ENCODE measurements around the gene SIAE. TPM values are rescaled to one million over a fixed set of nuclear protein-coding genes. Genes with fewer than 3 reads are reported as not detected.

Gene SIAE
- total and polyA plus RNA-seq, 2 of the 4 experiments (the other 2 are of a cell fraction), result 4.7 to 12.0 TPM

- 0 out of 2 replicates have a peak overlapping the region, but pooled peaks have one; percentile 43 for H3K23ac ChIP-seq (ENCODE audit: low read depth, low read length)
- no peak overlapping the region for H2AK9ac ChIP-seq (replicated peaks; ENCODE audit: low read depth, low read length, poor library complexity)
- DNase-seq (peak; percentile 59), ATAC-seq (ENCODE audit: low read depth) (peak; percentile 66)
- peak overlapping the region; percentile 22; the same call in 1 of the 2 replicates for H3K9ac ChIP-seq (ENCODE audit: low read depth, low read length)
- H4K91ac ChIP-seq (ENCODE audit: insufficient read depth, low read depth, low read length), result no peak overlapping the region
- whole genome bisulfite sequencing, 2 experiments (ENCODE audit: extremely low coverage in 2 of 2, insufficient read length in 1 of 2), result 12% methylated on average over 3 of the region's 7 CpGs; no CpG with 5 or more reads in 1 of the 2 experiments
- H3K27me3 ChIP-seq (ENCODE audit: control insufficient read depth, insufficient read depth, low read length), result peaks cover 32% of the 10 kb centered on the region
- TF ChIP-seq, protein P1, sequence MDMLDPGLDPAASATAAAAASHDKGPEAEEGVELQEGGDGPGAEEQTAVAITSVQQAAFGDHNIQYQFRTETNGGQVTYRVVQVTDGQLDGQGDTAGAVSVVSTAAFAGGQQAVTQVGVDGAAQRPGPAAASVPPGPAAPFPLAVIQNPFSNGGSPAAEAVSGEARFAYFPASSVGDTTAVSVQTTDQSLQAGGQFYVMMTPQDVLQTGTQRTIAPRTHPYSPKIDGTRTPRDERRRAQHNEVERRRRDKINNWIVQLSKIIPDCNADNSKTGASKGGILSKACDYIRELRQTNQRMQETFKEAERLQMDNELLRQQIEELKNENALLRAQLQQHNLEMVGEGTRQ (IDR thresholded peaks at IDR 0.05; ENCODE audit: low read depth, low read length), result no peak
- no peak for TF ChIP-seq MAFK (IDR thresholded peaks at IDR 0.05; ENCODE audit: low read depth, low read length)
- no peak for TF ChIP-seq BHLHE40 (IDR thresholded peaks at IDR 0.05; ENCODE audit: low read depth, low read length)
- no peak for TF ChIP-seq RCOR1 (IDR thresholded peaks at IDR 0.05; ENCODE audit: insufficient replicate concordance, low read length)
- TF ChIP-seq, protein P2, sequence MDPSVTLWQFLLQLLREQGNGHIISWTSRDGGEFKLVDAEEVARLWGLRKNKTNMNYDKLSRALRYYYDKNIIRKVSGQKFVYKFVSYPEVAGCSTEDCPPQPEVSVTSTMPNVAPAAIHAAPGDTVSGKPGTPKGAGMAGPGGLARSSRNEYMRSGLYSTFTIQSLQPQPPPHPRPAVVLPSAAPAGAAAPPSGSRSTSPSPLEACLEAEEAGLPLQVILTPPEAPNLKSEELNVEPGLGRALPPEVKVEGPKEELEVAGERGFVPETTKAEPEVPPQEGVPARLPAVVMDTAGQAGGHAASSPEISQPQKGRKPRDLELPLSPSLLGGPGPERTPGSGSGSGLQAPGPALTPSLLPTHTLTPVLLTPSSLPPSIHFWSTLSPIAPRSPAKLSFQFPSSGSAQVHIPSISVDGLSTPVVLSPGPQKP (IDR thresholded peaks at IDR 0.05; ENCODE audit: borderline replicate concordance, low read depth, low read length), result no peak
- no peak overlapping the region for H3K4ac ChIP-seq (ENCODE audit: low read depth, low read length)
- H2BK5ac ChIP-seq (ENCODE audit: low read depth, low read length, poor library complexity, severe bottlenecking), result no peak overlapping the region
- peak overlapping the region; percentile 31; the same call in 1 of the 2 replicates for H3K4me3 ChIP-seq (ENCODE audit: insufficient read depth, low read depth, low read length)
- no peak overlapping the region for H3K56ac ChIP-seq (ENCODE audit: extremely low read depth, insufficient read depth, low read length)
- ChIA-PET POLR2A (ENCODE audit: unreplicated experiment) (no interaction called here), CTCF (interaction anchor here (1.6 kb wide), 1 partner anchor 11 kb away, joined by 4 read pairs; no protein-coding TSS in a partner anchor)
- intact Hi-C loops (cut with micrococcal nuclease) (loop anchor here (5.0 kb wide), 1 partner anchor 40 kb away; no protein-coding TSS in a partner anchor), in situ Hi-C loops (cut with MboI; ENCODE audit: low sequenced_read_pairs) (no loop called here), dilution Hi-C loops (cut with HindIII; ENCODE audit: low sequenced_read_pairs, unreplicated experiment) (no loop called here)
- no peak overlapping the region for H3K18ac ChIP-seq (ENCODE audit: low read depth, low read length)
- peaks cover 3% of the 10 kb centered on the region for H3K4me1 ChIP-seq (ENCODE audit: control insufficient read depth, insufficient read depth, low read length)
- peak overlapping the region; percentile 82 for H3K4me2 ChIP-seq (ENCODE audit: low read depth, low read length)
- H3K27ac ChIP-seq (ENCODE audit: insufficient read depth, low read length), result no peak overlapping the region
- no peak overlapping the region for H2AK5ac ChIP-seq (ENCODE audit: low read depth, low read length)
- no peak overlapping the region for H2BK20ac ChIP-seq (ENCODE audit: low read depth, low read length)
- H2AFZ ChIP-seq (replicated peaks; ENCODE audit: low read length, poor library complexity), result peak overlapping the region; percentile 79
- no peak overlapping the region for H4K8ac ChIP-seq (ENCODE audit: low read depth in 2 of 2, low read length in 2 of 2)
- no peaks in the 10 kb centered on the region for H4K20me1 ChIP-seq (ENCODE audit: insufficient read depth, low read length)
- H2BK15ac ChIP-seq (ENCODE audit: low read depth, low read length), result no peak overlapping the region
- H2BK120ac ChIP-seq (ENCODE audit: low read depth, low read length), result no peak overlapping the region
- H3K9me3 ChIP-seq (ENCODE audit: control insufficient read depth, insufficient read depth, low read length), result no peaks in the 10 kb centered on the region
- no peak overlapping the region for H4K5ac ChIP-seq (ENCODE audit: low read depth, low read length)
- no peak overlapping the region for H3K14ac ChIP-seq (replicated peaks; ENCODE audit: low read depth, low read length)
- no TSS peak for BruUV-seq (replicated peaks)
- H3K79me1 ChIP-seq (ENCODE audit: low read depth in 1 of 2, low read length in 2 of 2), result no peaks in the 10 kb centered on the region
- H3K36me3 ChIP-seq (ENCODE audit: control insufficient read depth, insufficient read depth, low read length), result no peaks in the 10 kb centered on the region
- H3K9me1 ChIP-seq (ENCODE audit: insufficient read depth, low read length), result no peaks in the 10 kb centered on the region
These were observed 43.9 kb upstream of the SIAE start for GRCh38 chr11:124717421-124717785.
